Measurements from ENCODE around the gene AGBL1.

DNA sequence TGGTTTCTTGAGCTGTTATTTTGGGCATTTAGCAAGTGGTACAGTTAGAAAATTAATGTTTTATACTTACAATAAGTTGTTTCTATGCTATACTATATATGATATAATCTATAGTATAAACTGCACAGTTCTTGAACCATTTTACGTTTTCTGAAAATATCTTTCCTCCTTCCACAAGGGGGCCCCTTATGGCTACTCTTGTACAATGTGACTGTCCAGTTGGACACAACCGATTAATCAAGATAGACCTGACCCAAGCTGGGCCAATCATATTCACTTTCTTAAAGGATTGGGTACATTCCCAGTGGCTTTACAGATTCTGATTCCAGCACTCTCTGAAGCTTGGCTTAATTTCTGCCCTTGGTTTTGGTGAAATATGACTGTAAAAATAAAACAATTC lies 953.4 kb downstream of the AGBL1 start:
- TF ChIP-seq, protein P1, sequence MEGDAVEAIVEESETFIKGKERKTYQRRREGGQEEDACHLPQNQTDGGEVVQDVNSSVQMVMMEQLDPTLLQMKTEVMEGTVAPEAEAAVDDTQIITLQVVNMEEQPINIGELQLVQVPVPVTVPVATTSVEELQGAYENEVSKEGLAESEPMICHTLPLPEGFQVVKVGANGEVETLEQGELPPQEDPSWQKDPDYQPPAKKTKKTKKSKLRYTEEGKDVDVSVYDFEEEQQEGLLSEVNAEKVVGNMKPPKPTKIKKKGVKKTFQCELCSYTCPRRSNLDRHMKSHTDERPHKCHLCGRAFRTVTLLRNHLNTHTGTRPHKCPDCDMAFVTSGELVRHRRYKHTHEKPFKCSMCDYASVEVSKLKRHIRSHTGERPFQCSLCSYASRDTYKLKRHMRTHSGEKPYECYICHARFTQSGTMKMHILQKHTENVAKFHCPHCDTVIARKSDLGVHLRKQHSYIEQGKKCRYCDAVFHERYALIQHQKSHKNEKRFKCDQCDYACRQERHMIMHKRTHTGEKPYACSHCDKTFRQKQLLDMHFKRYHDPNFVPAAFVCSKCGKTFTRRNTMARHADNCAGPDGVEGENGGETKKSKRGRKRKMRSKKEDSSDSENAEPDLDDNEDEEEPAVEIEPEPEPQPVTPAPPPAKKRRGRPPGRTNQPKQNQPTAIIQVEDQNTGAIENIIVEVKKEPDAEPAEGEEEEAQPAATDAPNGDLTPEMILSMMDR (IDR thresholded peaks at IDR 0.05) = no peak
- TF ChIP-seq POLR2A (IDR thresholded peaks at IDR 0.05) = no peak

Data from prostate gland (tissue), 2 donors.